Measurements from ENCODE around the gene GTPBP10.

- TF ChIP-seq POLR2AphosphoS5 (IDR thresholded peaks at IDR 0.05; ENCODE audit: low read depth, low read length) (peak; percentile 68), TAF1 (IDR thresholded peaks at IDR 0.05; ENCODE audit: low read depth, low read length) (peak; percentile 69; the same call in 1 of the 2 replicates), POLR2A (IDR thresholded peaks at IDR 0.05; ENCODE audit: low read depth, low read length) (peak; percentile 80), POU2F2 (IDR thresholded peaks at IDR 0.05; ENCODE audit: low read depth, low read length) (peak; percentile 89), PAX5 (IDR thresholded peaks at IDR 0.05; ENCODE audit: insufficient read depth, low read length, severe bottlenecking) (no peak)
Measured at GRCh38 chr7:90403174-90404113, 56.9 kb downstream of the GTPBP10 start, which contains the start of gene CLDN12.

All from GM12891 (cell line).